HepG2 (cell line): ENCODE data around the gene ANKRD39. TPM values are rescaled to one million over a fixed set of nuclear protein-coding genes. Genes with fewer than 3 reads are reported as not detected.

Experiments
- E2F1 ChIP-seq: sonication (generic); formaldehyde crosslinking; IDR thresholded peaks from 2 replicates; pipeline ENCODE4 v1.5.0; 2020; ENCODE audit warnings: missing genetic modification reagents
- HDAC1 ChIP-seq: sonication (generic); formaldehyde crosslinking; IDR thresholded peaks from 2 replicates; pipeline ENCODE4 v1.5.1; 2020; ENCODE audit warnings: mild to moderate bottlenecking, missing genetic modification reagents
- HOXA7 ChIP-seq: sonication (generic); formaldehyde crosslinking; IDR thresholded peaks from 2 replicates; pipeline ENCODE4 v1.8.1; 2022; ENCODE audit warnings: mild to moderate bottlenecking, missing genetic modification reagents, moderate library complexity
- HOXA9 ChIP-seq: sonication (generic); formaldehyde crosslinking; IDR thresholded peaks from 2 replicates; pipeline ENCODE4 v1.8.1; 2022; ENCODE audit warnings: missing genetic modification reagents, mild to moderate bottlenecking, moderate library complexity, borderline replicate concordance
- KAT2B ChIP-seq: fragments of 150-350 bp; IDR thresholded peaks from 2 replicates; pipeline ENCODE4 v1.6.1; 2014; ENCODE audit warnings: low read depth, low read length, borderline replicate concordance
- KDM5A ChIP-seq: fragments of 200-600 bp; sonication (generic); IDR thresholded peaks from 2 replicates; pipeline ENCODE4 v1.7.0; 2018; ENCODE audit warnings: antibody characterized with exemption, mild to moderate bottlenecking, low read length, borderline replicate concordance
- MAFF ChIP-seq: IDR thresholded peaks from 2 replicates; pipeline ENCODE4 v1.6.1; 2011; ENCODE audit warnings: low read depth, low read length, improper control_type of control experiment
- MYPOP ChIP-seq: sonication (generic); formaldehyde crosslinking; IDR thresholded peaks from 2 replicates; pipeline ENCODE4 v1.8.1; 2023; ENCODE audit warnings: mild to moderate bottlenecking, moderate library complexity, missing genetic modification reagents
- MZF1 ChIP-seq: sonication (generic); formaldehyde crosslinking; IDR thresholded peaks from 2 replicates; pipeline ENCODE4 v1.8.1; 2023; ENCODE audit warnings: mild to moderate bottlenecking, missing genetic modification reagents, borderline replicate concordance
- PCBP1 ChIP-seq: fragments of 200-400 bp; formaldehyde crosslinking; IDR thresholded peaks from 2 replicates; pipeline ENCODE4 v1.6.1; 2017; ENCODE audit warnings: mild to moderate bottlenecking, low read depth, low read length, borderline replicate concordance
- RAD51 ChIP-seq: fragments of 450-650 bp; IDR thresholded peaks from 2 replicates; pipeline ENCODE4 v1.6.1; 2016; ENCODE audit warnings: borderline replicate concordance
- SMC3 ChIP-seq: IDR thresholded peaks from 2 replicates; pipeline ENCODE4 v1.6.1; 2011; ENCODE audit warnings: low read length, improper control_type of control experiment
- TAF15 ChIP-seq: fragments of 200-400 bp; formaldehyde crosslinking; IDR thresholded peaks from one replicate; pipeline ENCODE4 v1.6.1; 2018; ENCODE audit warnings: mild to moderate bottlenecking, low read depth, low read length; ENCODE audit not compliant: poor library complexity, severe bottlenecking
- ZBTB26 ChIP-seq: IDR thresholded peaks from 2 replicates; pipeline ENCODE4 v1.6.1; 2016; ENCODE audit warnings: missing compliant biosample characterization, missing genetic modification reagents, borderline replicate concordance
- ZKSCAN8 ChIP-seq: IDR thresholded peaks from 2 replicates; pipeline ENCODE4 v1.6.1; 2016; ENCODE audit warnings: borderline replicate concordance, missing genetic modification reagents, missing compliant biosample characterization
- ZNF124 ChIP-seq: sonication (generic); formaldehyde crosslinking; IDR thresholded peaks from 2 replicates; pipeline ENCODE4 v1.4.0; 2020; ENCODE audit warnings: missing genetic modification reagents
- ZNF205 ChIP-seq: IDR thresholded peaks from 2 replicates; pipeline ENCODE4 v1.6.1; 2018; ENCODE audit warnings: missing biosample characterization, missing genetic modification reagents
- ZNF34 ChIP-seq: sonication (generic); formaldehyde crosslinking; IDR thresholded peaks from 2 replicates; pipeline ENCODE4 v1.4.0; 2020; ENCODE audit warnings: mild to moderate bottlenecking, missing genetic modification reagents, borderline replicate concordance
- ZNF44 ChIP-seq: sonication (generic); formaldehyde crosslinking; IDR thresholded peaks from 2 replicates; pipeline ENCODE4 v1.5.1; 2020; ENCODE audit warnings: mild to moderate bottlenecking, missing genetic modification reagents
- ZNF446 ChIP-seq: sonication (generic); formaldehyde crosslinking; IDR thresholded peaks from 2 replicates; pipeline ENCODE4 v1.5.0; 2020; ENCODE audit warnings: mild to moderate bottlenecking, missing genetic modification reagents
- ZNF460 ChIP-seq: sonication (generic); formaldehyde crosslinking; IDR thresholded peaks from 2 replicates; pipeline ENCODE4 v1.5.1; 2020; ENCODE audit warnings: missing genetic modification reagents, mild to moderate bottlenecking, borderline replicate concordance
- ZNF616 ChIP-seq: sonication (generic); formaldehyde crosslinking; IDR thresholded peaks from 2 replicates; pipeline ENCODE4 v1.5.0; 2020; ENCODE audit warnings: low read depth, mild to moderate bottlenecking, missing genetic modification reagents
- ZNF724P ChIP-seq: sonication (generic); formaldehyde crosslinking; IDR thresholded peaks from 2 replicates; pipeline ENCODE4 v1.8.0; 2022; ENCODE audit warnings: missing genetic modification reagents, borderline replicate concordance
- ZNF747 ChIP-seq: sonication (generic); formaldehyde crosslinking; IDR thresholded peaks from 2 replicates; pipeline ENCODE4 v1.8.1; 2023; ENCODE audit warnings: missing genetic modification reagents, mild to moderate bottlenecking, borderline replicate concordance
- polyA plus RNA-seq, 8 experiments: library from polyadenylated mRNA; depleted of rRNA in 3 of 8; stranded (reverse) in 7 of 8; unstranded in 1 of 8; fragments of >200 nt; fragmentation: Illumina TruSeq in 4 of 8; extraction: Trizol in 4 of 8; gene quantifications; 2 replicates each; pipeline versions ENCODE4 v1.2.1 to v1.2.3, GENCODE V29; 2011 to 2016; ENCODE audit warnings: low read depth in 4 of 8, missing spikeins in 1 of 8, mixed read lengths in 1 of 8; ENCODE audit not compliant: insufficient read depth in 1 of 8
- total RNA-seq, 5 experiments: library from RNA; depleted of rRNA; stranded (reverse); fragments of >200 nt; fragmentation: Illumina TruSeq; extraction: Trizol; gene quantifications; 2 replicates each; pipeline ENCODE4 v1.2.3, GENCODE V29; 2016; ENCODE audit warnings: low read depth in 1 of 5
- TF ChIP-seq, protein P1 (sequence below): sonication (generic); formaldehyde crosslinking; IDR thresholded peaks from 2 replicates; pipeline ENCODE4 v1.5.1; 2020; ENCODE audit warnings: mild to moderate bottlenecking, missing genetic modification reagents

The ANKRD39 gene
- total and polyA plus RNA-seq, 2 of the 13 experiments (the other 11 are each of a cell fraction or from before 2014, with no cell fraction given): 23.2 to 24.8 TPM

GRCh38 chr2:96810783-96811192, 47.0 kb downstream of the ANKRD39 start (continued):
- TF ChIP-seq, protein P1, sequence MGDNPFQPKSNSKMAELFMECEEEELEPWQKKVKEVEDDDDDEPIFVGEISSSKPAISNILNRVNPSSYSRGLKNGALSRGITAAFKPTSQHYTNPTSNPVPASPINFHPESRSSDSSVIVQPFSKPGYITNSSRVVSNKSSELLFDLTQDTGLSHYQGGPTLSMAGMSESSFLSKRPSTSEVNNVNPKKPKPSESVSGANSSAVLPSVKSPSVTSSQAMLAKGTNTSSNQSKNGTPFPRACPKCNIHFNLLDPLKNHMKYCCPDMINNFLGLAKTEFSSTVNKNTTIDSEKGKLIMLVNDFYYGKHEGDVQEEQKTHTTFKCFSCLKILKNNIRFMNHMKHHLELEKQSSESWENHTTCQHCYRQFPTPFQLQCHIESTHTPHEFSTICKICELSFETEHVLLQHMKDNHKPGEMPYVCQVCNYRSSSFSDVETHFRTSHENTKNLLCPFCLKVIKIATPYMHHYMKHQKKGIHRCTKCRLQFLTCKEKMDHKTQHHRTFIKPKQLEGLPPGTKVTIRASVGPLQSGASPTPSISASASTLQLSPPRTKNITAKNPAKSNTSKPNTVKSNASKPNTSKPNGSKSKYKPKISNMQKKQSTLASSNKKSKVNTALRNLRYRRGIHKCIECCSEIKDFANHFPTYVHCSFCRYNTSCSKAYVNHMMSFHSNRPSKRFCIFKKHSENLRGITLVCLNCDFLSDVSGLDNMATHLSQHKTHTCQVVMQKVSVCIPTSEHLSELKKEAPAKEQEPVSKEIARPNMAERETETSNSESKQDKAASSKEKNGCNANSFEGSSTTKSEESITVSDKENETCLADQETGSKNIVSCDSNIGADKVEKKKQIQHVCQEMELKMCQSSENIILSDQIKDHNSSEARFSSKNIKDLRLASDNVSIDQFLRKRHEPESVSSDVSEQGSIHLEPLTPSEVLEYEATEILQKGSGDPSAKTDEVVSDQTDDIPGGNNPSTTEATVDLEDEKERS: no peak
- TF ChIP-seq RAD51: no peak
- TF ChIP-seq ZNF124: no peak
- no peak for TF ChIP-seq PCBP1
- peak; percentile 52; the same call in 1 of the 2 replicates for TF ChIP-seq HDAC1 (CRISPR knock-in tag)
- no peak for TF ChIP-seq ZBTB26 (CRISPR knock-in tag)
- TF ChIP-seq ZNF616 (CRISPR knock-in tag): no peak
- no peak for TF ChIP-seq ZKSCAN8
- TF ChIP-seq MAFF: no peak
- TF ChIP-seq KAT2B: no peak
- TF ChIP-seq MZF1 (CRISPR knock-in tag): no peak
- no peak for TF ChIP-seq HOXA9
- TF ChIP-seq ZNF205 (CRISPR knock-in tag): no peak
- TF ChIP-seq KDM5A: no peak
- no peak for TF ChIP-seq ZNF747
- TF ChIP-seq ZNF460 (CRISPR knock-in tag): no peak; the same call in 1 of the 2 replicates
- no peak for TF ChIP-seq ZNF446 (CRISPR knock-in tag)
- no peak for TF ChIP-seq MYPOP (CRISPR knock-in tag)
- no peak for TF ChIP-seq ZNF724P
- TF ChIP-seq HOXA7 (CRISPR knock-in tag): no peak
- no peak for TF ChIP-seq E2F1 (CRISPR knock-in tag)
- no peak for TF ChIP-seq ZNF34
- no peak for TF ChIP-seq ZNF44 (CRISPR knock-in tag)
- no peak for TF ChIP-seq TAF15
- no peak for TF ChIP-seq SMC3
